ENCODE data around the gene DDX55. TPM values are rescaled to one million over a fixed set of nuclear protein-coding genes. Genes with fewer than 3 reads are reported as not detected.

The DDX55 gene
- total and polyA plus RNA-seq, 2 of the 4 experiments (the other 2 are of a cell fraction): 13.3 to 18.7 TPM

GRCh38 chr12:123597100-123597499 lies 4.8 kb upstream of the DDX55 start:
- TF ChIP-seq RFX5 (IDR thresholded peaks at IDR 0.05; ENCODE audit: low read depth, low read length) (no peak), MAFK (IDR thresholded peaks at IDR 0.05; ENCODE audit: low read depth, low read length) (peak; percentile 32; the same call in 1 of the 2 replicates)
- intact Hi-C loops (cut with micrococcal nuclease): no loop called here

More at GRCh38 chr12:123597100-123597499, 4.8 kb upstream of the DDX55 start:
- in situ Hi-C loops (cut with MboI; ENCODE audit: low sequenced_read_pairs): no loop called here
- no peak overlapping the region for H2AK5ac ChIP-seq (ENCODE audit: low read depth, low read length)
- no peak overlapping the region for H2BK15ac ChIP-seq (ENCODE audit: low read depth, low read length)
- H3K4me1 ChIP-seq (ENCODE audit: control insufficient read depth, insufficient read depth, low read length): peaks cover 2% of the 10 kb centered on the region; the same call in 1 of the 2 replicates
- H4K5ac ChIP-seq (ENCODE audit: low read depth, low read length): no peak overlapping the region
- no peaks in the 10 kb centered on the region for H3K27me3 ChIP-seq (ENCODE audit: control insufficient read depth, insufficient read depth, low read length)
- no peak overlapping the region for H3K23ac ChIP-seq (ENCODE audit: low read depth, low read length)
- ATAC-seq (ENCODE audit: low read depth) (no peak), DNase-seq (no peak)
- H4K8ac ChIP-seq (ENCODE audit: low read depth in 2 of 2, low read length in 2 of 2): no peak overlapping the region
- H3K79me1 ChIP-seq (ENCODE audit: low read depth in 1 of 2, low read length in 2 of 2): peaks cover 21 to 49% of the 10 kb centered on the region in 2 experiments
- CTCF ChIA-PET: no interaction called here
- 90% methylated on average over 3 of the region's 3 CpGs; no CpG with 5 or more reads in 1 of the 2 experiments for WGBS, 2 experiments (ENCODE audit: extremely low coverage in 2 of 2, insufficient read length in 1 of 2)
- H3K9me1 ChIP-seq (ENCODE audit: insufficient read depth, low read length): no peaks in the 10 kb centered on the region
- no peak overlapping the region for H2AK9ac ChIP-seq (replicated peaks; ENCODE audit: low read depth, low read length, poor library complexity)
- H3K4me3 ChIP-seq (ENCODE audit: insufficient read depth, low read depth, low read length): no peak overlapping the region
- no peak overlapping the region for H2BK120ac ChIP-seq (ENCODE audit: low read depth, low read length)
- POLR2A ChIA-PET (ENCODE audit: unreplicated experiment): no interaction called here
- H4K20me1 ChIP-seq (ENCODE audit: insufficient read depth, low read length): peaks cover 38% of the 10 kb centered on the region
- H3K36me3 ChIP-seq (ENCODE audit: control insufficient read depth, insufficient read depth, low read length): peaks cover 26% of the 10 kb centered on the region
- BruUV-seq (replicated peaks): TSS peak; percentile 98
- no peak overlapping the region for H2AFZ ChIP-seq (replicated peaks; ENCODE audit: low read length, poor library complexity)
- no peak overlapping the region for H3K14ac ChIP-seq (replicated peaks; ENCODE audit: low read depth, low read length)
- no peak overlapping the region for H4K91ac ChIP-seq (ENCODE audit: insufficient read depth, low read depth, low read length)
- H3K4me2 ChIP-seq (ENCODE audit: low read depth, low read length): no peak overlapping the region
- dilution Hi-C loops (cut with HindIII; ENCODE audit: low sequenced_read_pairs, unreplicated experiment): no loop called here
- no peak overlapping the region for H3K9ac ChIP-seq (ENCODE audit: low read depth, low read length)
- H3K4ac ChIP-seq (ENCODE audit: low read depth, low read length): no peak overlapping the region
- no peak overlapping the region for H3K18ac ChIP-seq (ENCODE audit: low read depth, low read length)
- H2BK5ac ChIP-seq (ENCODE audit: low read depth, low read length, poor library complexity, severe bottlenecking): no peak overlapping the region
- no peak overlapping the region for H2BK20ac ChIP-seq (ENCODE audit: low read depth, low read length)
- no peaks in the 10 kb centered on the region for H3K9me3 ChIP-seq (ENCODE audit: control insufficient read depth, insufficient read depth, low read length)
- H3K27ac ChIP-seq (ENCODE audit: insufficient read depth, low read length): no peak overlapping the region
- no peak overlapping the region for H3K56ac ChIP-seq (ENCODE audit: extremely low read depth, insufficient read depth, low read length)

All from IMR-90 (cell line).